Activated T-cell treated with anti-CD3 and anti-CD28 coated beads for 1 hour (primary cell): ENCODE data around the gene PKP3.

Experiments
- DNase-seq: peaks from one replicate; pipeline ENCODE4 v3.0.0-alpha.2; 2020; ENCODE audit warnings: low read depth

The PKP3 gene

DNA sequence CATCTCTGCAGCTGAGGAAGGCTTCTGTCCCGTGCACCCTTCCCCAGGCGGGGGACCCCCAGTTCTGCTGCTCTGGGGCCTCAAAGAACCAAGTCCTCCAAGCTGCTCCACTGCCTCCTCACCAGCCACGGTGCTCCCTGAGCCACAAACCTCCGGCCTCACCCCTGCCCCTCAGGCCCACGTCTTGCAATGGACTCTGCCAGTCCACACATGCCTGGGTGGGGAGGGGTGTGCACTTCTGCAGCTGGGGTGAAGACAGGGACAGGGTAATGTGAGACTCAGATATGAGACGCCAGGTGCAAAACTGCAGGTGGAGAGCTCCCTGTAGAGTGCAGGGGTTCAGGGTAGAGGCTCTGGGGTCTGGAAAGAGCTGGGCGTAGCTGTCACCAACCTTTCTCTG is 52.9 kb downstream of the PKP3 start:
- DNase-seq: no peak

DNA sequence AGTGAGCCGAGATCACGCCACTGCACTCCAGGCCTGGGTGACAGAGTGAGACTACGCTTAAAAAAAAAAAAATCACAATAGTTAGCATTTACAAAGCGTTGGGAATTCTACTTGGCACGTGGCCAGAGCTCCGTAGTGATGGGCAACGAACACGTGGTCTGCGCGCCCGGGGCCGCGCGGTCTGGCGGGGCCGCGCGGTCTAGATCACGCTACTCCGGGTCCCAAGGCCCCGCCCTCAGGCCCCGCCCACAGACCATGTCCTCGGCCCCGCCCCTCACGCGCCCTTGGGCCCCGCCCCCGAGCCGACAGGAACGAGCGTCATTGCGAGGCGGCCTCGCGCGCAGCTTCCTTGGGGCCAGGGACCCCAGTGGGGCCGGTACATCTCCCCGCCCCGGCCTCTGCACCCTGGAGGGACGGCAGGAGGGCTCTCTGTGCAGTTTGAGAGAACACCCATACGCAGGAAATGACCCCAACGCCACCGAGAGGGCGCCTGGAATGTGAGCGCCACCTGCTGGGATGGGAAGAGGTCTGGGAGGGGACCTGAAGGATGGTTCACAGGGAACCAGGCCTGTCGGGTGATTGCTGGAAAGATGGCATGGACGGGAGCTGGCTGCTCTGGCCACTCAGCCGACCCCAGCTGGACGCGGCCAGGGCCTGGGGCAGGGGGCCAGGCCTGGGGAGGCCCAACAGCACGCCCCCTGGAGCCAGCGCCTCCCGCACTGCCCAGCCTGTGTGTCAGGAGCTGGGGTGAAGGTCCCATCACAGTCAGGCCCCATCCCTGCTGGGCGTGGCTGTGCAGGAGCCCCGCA is 54.1 kb downstream of the PKP3 start:
- peak; percentile 98 for DNase-seq

DNA sequence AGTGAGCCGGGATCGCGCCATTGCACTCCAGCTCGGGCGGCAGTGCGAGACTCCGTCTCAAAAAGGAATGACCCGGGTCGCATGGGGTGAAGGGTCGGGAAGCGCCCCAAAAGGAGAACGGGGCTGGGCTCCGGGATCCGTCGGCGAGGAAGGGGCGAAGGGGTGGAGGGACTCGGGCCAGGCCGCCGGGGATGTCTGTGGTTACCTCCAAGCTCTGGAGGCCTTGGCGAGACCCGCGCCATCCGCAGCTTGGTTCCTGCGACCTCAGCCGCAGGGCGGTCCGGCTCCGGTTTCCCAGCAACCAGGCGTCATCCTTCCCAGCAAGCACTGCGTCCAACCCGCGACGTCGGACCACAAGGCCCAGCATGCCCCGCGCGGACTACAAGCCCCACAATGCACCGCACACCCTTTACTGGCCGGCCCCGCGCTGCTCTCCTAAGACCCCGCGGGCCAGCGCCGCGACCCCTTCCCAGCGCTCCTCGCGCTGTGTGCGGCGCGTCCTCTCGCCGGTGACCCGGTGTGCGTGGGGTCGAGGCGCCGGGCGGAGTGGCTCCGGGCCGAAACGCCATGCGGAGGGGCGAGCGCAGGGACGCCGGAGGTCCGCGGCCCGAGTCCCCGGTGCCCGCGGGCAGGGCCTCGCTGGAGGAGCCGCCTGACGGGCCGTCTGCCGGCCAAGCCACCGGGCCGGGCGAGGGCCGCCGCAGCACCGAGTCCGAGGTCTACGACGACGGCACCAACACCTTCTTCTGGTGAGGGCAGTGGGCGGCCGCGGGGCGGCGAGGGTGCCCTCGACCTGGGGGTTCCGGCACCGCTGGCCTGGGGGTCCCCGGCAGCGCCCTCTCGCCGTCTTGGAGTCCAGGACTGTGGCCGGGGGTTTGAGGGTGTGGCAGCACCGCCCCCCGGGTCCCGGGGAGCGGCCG is 56.1 kb downstream of the PKP3 start, which contains the start of gene PTDSS2:
PTDSS2 (plus strand) TSS at position 391 of the 920 bp plus-strand sequence; CDS start at position 568, 177 bp downstream.
- peak; percentile 90 for DNase-seq

DNA sequence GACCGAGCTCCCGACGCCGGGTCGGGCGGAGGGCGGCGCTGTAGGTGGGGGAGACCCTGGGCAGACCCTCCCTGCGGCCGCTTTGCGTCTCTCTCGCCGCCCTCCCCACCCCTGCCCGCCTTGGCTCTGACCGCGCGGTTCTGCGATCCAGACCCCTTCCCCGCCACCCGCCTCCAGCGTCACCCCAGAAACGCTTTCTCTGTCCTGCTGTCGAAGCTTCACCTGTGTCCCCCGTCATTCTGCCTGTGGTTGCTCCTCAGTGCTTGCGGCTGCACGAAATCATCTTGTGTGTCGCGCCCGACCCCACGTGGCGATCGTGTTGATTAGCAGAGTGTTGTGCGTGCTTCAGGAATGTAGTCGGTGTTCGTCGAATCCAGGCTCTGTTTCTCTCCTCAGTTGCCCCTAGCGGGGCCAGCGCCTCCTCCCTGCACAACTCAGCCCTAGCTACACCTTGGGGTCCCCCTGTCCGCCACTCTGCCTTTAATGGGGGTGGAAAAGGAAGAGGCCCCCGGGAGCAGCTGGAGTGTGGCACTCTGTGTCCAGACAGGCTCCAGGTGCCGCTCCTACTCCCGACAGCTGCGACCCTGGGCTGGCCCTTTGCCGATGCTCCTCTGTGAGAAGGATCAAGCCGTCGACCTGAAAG is 56.9 kb downstream of the PKP3 start:
- peak; percentile 70 for DNase-seq

DNA sequence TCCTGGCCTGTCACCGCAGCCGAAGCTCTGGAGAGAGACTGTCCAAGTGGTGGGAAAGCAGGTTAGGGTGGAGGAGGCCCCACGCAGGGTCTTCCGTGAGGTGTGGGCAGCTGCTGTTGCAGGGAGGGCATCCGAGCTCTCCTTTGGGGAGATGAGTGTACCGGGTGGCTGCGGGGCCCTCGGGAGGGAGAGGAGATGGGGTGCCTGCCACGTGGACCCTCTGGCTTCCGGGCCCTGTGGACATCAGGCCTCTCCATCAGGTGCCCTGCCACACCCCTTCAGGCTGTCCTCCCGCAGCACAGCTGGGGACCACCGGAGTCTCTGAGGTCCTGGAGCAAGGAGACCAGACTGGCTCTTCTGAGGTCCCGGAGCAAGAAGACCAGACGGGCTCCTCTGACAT is 57.7 kb downstream of the PKP3 start:
- no peak for DNase-seq

DNA sequence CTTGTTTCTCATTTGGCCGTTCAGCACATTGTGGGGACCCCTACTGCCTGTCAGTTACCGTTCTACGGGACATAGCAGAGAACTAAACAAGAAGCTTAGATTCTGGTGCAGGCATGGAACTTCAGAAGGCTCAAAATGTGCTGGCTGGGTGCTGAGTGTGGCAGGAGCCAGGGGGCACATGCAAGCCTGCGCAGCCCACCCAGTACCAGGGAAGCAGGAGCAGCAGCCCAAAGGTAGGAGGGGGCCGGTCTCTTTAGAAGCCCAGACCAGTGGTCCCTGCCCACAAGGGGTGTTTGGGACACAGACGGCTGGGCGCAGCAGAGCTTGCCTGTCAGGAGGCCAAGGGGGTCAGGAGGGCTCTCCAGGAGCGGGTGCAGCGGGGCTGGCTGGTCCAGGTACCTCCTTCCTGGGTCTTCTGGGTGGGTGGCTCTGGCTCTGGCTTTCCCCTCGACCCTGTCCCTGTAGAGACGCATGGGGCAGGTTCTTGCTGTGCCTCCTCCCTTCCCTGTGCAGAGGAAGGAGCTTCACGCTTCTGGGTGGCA is 58.3 kb downstream of the PKP3 start:
- DNase-seq: no peak

DNA sequence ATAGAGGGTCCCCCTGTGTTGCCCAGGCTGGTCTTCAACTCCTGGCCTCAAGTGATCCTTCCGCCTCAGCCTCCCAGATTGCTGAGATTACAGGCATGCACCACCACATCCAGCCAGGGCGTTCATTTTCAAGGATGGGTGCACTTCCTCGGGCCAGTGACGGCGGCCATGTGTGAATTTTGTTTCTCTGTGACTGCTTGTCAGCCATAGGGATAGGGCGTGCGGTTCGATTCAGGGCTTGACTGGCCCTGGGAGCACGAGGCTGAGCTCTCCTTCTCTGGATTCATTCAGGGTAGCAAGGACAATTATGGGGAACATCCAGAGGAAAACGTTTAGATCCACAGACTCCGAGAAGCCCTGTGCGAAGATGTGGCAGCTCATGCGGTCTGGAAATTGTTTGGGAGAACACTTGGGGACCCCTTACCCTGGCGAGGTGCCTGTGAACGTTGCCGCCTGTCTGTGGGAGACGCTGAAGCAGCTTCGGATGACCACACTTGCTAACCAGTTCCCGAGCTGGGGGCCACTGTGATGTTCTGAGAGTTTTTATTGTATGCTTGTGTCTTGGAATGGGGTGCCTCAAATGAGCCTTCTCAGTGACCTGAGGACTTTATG is 59.0 kb downstream of the PKP3 start:
- DNase-seq: no peak

DNA sequence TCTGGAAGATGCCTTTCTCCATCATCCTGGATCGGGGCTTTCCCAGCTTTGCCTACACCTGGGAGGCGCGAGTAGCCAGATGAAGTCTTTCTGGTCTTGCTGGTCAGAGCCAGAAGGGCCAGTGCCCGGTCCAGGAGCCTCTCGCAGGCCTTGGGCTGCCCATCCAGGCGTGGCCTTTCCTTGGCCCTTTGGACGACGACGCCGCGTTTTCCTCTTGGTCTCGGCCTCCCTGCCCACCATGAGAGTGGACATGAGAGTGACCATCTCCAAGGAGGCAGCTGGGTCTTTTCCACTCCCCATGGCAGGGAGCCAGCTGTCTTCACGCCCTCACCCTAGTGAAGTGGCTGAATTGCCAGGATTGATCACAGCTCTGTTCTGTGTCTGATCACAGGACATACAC is 59.6 kb downstream of the PKP3 start:
- no peak for DNase-seq

DNA sequence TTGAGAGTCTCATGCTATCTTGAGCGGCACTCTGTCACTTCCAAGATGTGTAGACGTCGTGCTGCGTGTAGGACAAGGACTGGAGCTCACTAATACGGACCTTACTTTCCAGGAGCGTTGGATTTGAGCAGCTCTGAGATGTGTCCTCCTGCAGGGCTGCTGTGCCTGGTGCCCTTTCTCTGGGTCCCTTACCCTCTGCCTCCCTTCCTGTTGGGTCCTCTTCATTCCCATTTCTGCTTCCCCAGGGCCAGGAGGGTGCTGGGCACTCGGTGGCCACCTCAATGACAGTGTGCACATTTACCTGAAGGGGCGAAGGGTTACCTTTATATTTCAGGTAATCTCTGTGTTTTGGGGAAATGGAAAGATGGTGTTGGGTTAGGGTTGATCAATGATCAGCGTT is 60.0 kb downstream of the PKP3 start:
- DNase-seq: no peak
